ENCODE results near the gene ZNF740.

Gene ZNF740

GRCh38 chr12:53180931-53181645 lies 566 bp downstream of the ZNF740 start:
- TF ChIP-seq CTCF (IDR thresholded peaks at IDR 0.05; ENCODE audit: insufficient read depth, low read depth, low read length, missing control alignments), result no peak
- H3K4me3 ChIP-seq (ENCODE audit: low read length), result peak overlapping the region; percentile 70
- peak; percentile 73 for DNase-seq (ENCODE audit: low read depth)

- TF ChIP-seq CTCF (IDR thresholded peaks at IDR 0.05; ENCODE audit: insufficient read depth, low read depth, low read length, missing control alignments), result no peak
These were observed 1.4 kb downstream of the ZNF740 start for GRCh38 chr12:53181935-53182334.

GRCh38 chr12:53182903-53183302 lies 2.4 kb downstream of the ZNF740 start:
- TF ChIP-seq CTCF (IDR thresholded peaks at IDR 0.05; ENCODE audit: insufficient read depth, low read depth, low read length, missing control alignments), result no peak
- DNase-seq (ENCODE audit: low read depth), result peak; percentile 64
- H3K4me3 ChIP-seq (ENCODE audit: low read length), result no peak overlapping the region

More at GRCh38 chr12:53181935-53182334, 1.4 kb downstream of the ZNF740 start:
- DNase-seq (ENCODE audit: low read depth), result no peak
- H3K4me3 ChIP-seq (ENCODE audit: low read length), result peak overlapping the region; percentile 70

- TF ChIP-seq CTCF (IDR thresholded peaks at IDR 0.05; ENCODE audit: insufficient read depth, low read depth, low read length, missing control alignments), result no peak
- DNase-seq (ENCODE audit: low read depth), result no peak
- H3K4me3 ChIP-seq (ENCODE audit: low read length), result no peak overlapping the region
These were observed 4.3 kb downstream of the ZNF740 start for GRCh38 chr12:53184828-53185227.

- H3K4me3 ChIP-seq (ENCODE audit: low read length), result no peak overlapping the region
- no peak for DNase-seq (ENCODE audit: low read depth)
- no peak for TF ChIP-seq CTCF (IDR thresholded peaks at IDR 0.05; ENCODE audit: insufficient read depth, low read depth, low read length, missing control alignments)
These were observed 5.1 kb downstream of the ZNF740 start for GRCh38 chr12:53185582-53186153.

GRCh38 chr12:53186745-53187144 lies 6.2 kb downstream of the ZNF740 start:
- H3K4me3 ChIP-seq (ENCODE audit: low read length), result no peak overlapping the region
- DNase-seq (ENCODE audit: low read depth), result no peak
- no peak for TF ChIP-seq CTCF (IDR thresholded peaks at IDR 0.05; ENCODE audit: insufficient read depth, low read depth, low read length, missing control alignments)
